Gastrocnemius medialis (tissue), 4 donors: ENCODE data around the gene VSIG10L2. TPM values are rescaled to one million over a fixed set of nuclear protein-coding genes. Genes with fewer than 3 reads are reported as not detected.

Source experiments
- ATAC-seq, 2 donors: fragments of 150-250 bp; one replicate each; pipeline ENCODE4 v1.9.1; 2016
- DNase-seq, 2 donors: peaks; one replicate each; pipeline ENCODE4 v3.0.0-alpha.2; 2019
- H3K27ac ChIP-seq, 4 donors: fragments of 200-600 bp; sonication (generic); 1 replicate in 1 of 4; 2 replicates in 3 of 4; pipeline ENCODE4 v1.5.1; 2016 to 2018; ENCODE audit warnings: mild to moderate bottlenecking in 2 of 4, moderate library complexity in 1 of 4
- H3K27me3 ChIP-seq, 3 donors: fragments of 200-600 bp; sonication (generic) in 2 of 3; 1 replicate in 1 of 3; 2 replicates in 2 of 3; pipeline versions ENCODE4 v1.5.1 to v1.6.0; 2016 to 2019; ENCODE audit warnings: mild to moderate bottlenecking in 1 of 3, moderate library complexity in 1 of 3
- H3K36me3 ChIP-seq, 2 donors: fragments of 200-600 bp; sonication (generic) in 1 of 2; one replicate each; pipeline ENCODE4 v1.5.1; 2017 to 2018
- H3K4me1 ChIP-seq, 2 donors: fragments of 200-600 bp; sonication (generic) in 1 of 2; one replicate each; pipeline ENCODE4 v1.5.1; 2016 to 2017; ENCODE audit warnings: mild to moderate bottlenecking in 2 of 2
- H3K4me3 ChIP-seq, 4 donors: fragments of 200-600 bp; sonication (generic) in 3 of 4; 1 replicate in 1 of 4; 2 replicates in 3 of 4; pipeline ENCODE4 v1.5.1; 2016 to 2019; ENCODE audit warnings: mild to moderate bottlenecking in 2 of 4
- H3K9me3 ChIP-seq, 3 donors: fragments of 200-600 bp; sonication (generic) in 2 of 3; 1 replicate in 1 of 3; 2 replicates in 2 of 3; pipeline ENCODE4 v1.5.1; 2016 to 2019
- CTCF ChIP-seq, 5 experiments: fragments of 450-650 bp in 3 of 5; fragments of 200-600 bp in 2 of 5; sonication (generic) in 2 of 5; IDR thresholded peaks in 4 of 5; conservative IDR thresholded peaks in 1 of 5; 1 replicate in 4 of 5; 2 replicates in 1 of 5; pipeline ENCODE4 v1.5.1; 2016 to 2019; ENCODE audit warnings: antibody characterized with exemption in 5 of 5, mild to moderate bottlenecking in 3 of 5, moderate library complexity in 3 of 5
- POLR2A ChIP-seq, 2 donors: fragments of 450-650 bp; IDR thresholded peaks; one replicate each; pipeline ENCODE4 v1.6.1; 2017; ENCODE audit warnings: antibody characterized with exemption in 2 of 2, mild to moderate bottlenecking in 2 of 2, moderate library complexity in 2 of 2
- in situ Hi-C, 4 donors: fragments of 200-750 bp; cut with MboI; loops; one replicate each; pipeline versions ENCODE4 v1.15.0 to v1.8.0; 2017; ENCODE audit warnings: low sequenced_read_pairs in 4 of 4
- intact Hi-C: fragments of 100-400 bp; cut with DNase I; formaldehyde crosslinking; loops from one replicate; pipeline ENCODE4 v1.15.1; 2023; ENCODE audit warnings: low total_unique reads
- total RNA-seq, 4 donors: library from RNA; depleted of rRNA; stranded (reverse); fragments of >200 nt; gene quantifications; one replicate each; pipeline versions ENCODE4 v1.1.0 to v1.2.3, GENCODE V29; 2016

VSIG10L2 gene
- total RNA-seq, 4 donors from 2014 or later = 0.10 TPM; not detected in 3

GRCh38 chr11:126002181-126002580, 56.3 kb downstream of the VSIG10L2 start:
- Histone ChIP-seq H3K4me1 (no peaks in the 10 kb centered on the region), H3K27ac (no peak overlapping the region), H3K27me3 (no peaks in the 10 kb centered on the region), H3K4me3 (no peak overlapping the region), H3K36me3 (no peaks in the 10 kb centered on the region), H3K9me3 (no peaks in the 10 kb centered on the region)
- TF ChIP-seq CTCF (IDR thresholded peaks at IDR 0.05 in 4 of 5, conservative IDR thresholded peaks at IDR 0.05 in 1 of 5) (no peak), POLR2A (IDR thresholded peaks at IDR 0.05) (no peak)
- intact Hi-C loops (no loop called here), in situ Hi-C loops (no loop called here)
- ATAC-seq (no peak), DNase-seq (no peak)

Other genes starting within 250 kb of the VSIG10L2 start
- gene PATE1, start 199.8 kb upstream of the VSIG10L2 start, total RNA-seq = not detected
- not detected for gene PATE2, start 167.2 kb upstream of the VSIG10L2 start, total RNA-seq
- not detected for gene PATE3, start 157.9 kb upstream of the VSIG10L2 start, total RNA-seq
- not detected for gene PATE4, start 112.7 kb upstream of the VSIG10L2 start, total RNA-seq
- 1 to 10 TPM in 3 of 4 donors, under 1 TPM in 1; 0.56 to 3.9 (median 1.9) TPM for gene HYLS1, start 58.4 kb upstream of the VSIG10L2 start, total RNA-seq
- gene PUS3, start 42.8 kb upstream of the VSIG10L2 start, total RNA-seq = 10 to 100 TPM in 3 of 4 donors, 1 to 10 TPM in 1; 7.0 to 13.5 (median 11.7) TPM
- not detected for gene DDX25, start 41.5 kb upstream of the VSIG10L2 start, total RNA-seq
- gene CDON, start 116.8 kb downstream of the VSIG10L2 start, total RNA-seq = 1 to 10 TPM; 1.0 to 2.0 (median 1.8) TPM